ENCODE measurements around the gene NAIF1.
"Not testable (repeated sequence)": the region's sequence is repeated elsewhere in the genome, so short reads cannot be mapped to it uniquely, and the experiment has no call there.

Gene NAIF1, protein sequence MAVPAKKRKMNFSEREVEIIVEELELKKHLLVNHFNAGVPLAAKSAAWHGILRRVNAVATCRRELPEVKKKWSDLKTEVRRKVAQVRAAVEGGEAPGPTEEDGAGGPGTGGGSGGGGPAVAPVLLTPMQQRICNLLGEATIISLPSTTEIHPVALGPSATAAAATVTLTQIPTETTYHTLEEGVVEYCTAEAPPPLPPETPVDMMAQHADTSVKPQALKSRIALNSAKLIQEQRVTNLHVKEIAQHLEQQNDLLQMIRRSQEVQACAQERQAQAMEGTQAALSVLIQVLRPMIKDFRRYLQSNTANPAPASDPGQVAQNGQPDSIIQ

DNA sequence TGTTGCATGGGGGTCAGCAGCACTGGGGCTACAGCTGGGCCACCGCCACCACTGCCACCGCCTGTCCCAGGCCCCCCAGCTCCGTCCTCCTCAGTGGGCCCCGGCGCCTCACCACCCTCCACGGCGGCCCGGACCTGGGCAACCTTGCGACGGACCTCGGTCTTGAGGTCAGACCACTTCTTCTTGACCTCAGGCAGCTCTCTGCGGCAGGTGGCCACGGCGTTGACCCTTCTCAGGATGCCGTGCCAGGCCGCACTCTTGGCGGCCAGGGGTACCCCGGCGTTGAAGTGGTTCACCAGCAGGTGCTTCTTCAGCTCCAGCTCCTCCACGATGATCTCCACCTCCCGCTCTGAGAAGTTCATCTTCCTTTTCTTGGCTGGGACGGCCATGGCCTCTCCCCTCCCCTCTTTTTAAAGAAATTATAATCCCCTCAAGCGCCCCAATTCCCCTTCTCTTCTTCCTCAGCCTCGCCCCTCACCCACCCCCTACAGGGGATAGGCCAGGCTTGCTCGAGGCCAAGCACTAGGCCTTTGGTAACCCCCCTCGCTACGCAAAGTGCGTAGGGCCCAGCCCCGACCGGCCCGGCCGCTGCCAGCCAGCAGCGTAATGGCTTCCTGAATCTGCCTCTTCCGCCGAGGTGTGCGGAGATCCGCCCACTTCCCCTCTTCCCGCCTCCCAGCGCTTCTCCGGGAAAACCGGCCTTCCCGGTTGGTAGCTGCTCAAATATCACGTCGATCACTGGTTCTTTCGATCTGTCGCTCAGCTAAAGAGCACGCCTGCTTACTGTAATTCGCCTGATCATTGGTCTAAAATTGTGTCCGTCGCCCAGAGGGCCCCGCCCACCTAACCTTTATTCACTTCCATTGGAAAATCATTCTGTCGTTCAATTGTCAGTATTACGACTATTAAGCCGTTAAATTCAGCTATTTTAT is at the start of gene NAIF1:
Gene NAIF1, minus strand, starts transcription at position 608 of the 932 bp plus-strand sequence. Its CDS starts 219 bp downstream, at position 389.
- peak; percentile 98 for DNase-seq

DNA sequence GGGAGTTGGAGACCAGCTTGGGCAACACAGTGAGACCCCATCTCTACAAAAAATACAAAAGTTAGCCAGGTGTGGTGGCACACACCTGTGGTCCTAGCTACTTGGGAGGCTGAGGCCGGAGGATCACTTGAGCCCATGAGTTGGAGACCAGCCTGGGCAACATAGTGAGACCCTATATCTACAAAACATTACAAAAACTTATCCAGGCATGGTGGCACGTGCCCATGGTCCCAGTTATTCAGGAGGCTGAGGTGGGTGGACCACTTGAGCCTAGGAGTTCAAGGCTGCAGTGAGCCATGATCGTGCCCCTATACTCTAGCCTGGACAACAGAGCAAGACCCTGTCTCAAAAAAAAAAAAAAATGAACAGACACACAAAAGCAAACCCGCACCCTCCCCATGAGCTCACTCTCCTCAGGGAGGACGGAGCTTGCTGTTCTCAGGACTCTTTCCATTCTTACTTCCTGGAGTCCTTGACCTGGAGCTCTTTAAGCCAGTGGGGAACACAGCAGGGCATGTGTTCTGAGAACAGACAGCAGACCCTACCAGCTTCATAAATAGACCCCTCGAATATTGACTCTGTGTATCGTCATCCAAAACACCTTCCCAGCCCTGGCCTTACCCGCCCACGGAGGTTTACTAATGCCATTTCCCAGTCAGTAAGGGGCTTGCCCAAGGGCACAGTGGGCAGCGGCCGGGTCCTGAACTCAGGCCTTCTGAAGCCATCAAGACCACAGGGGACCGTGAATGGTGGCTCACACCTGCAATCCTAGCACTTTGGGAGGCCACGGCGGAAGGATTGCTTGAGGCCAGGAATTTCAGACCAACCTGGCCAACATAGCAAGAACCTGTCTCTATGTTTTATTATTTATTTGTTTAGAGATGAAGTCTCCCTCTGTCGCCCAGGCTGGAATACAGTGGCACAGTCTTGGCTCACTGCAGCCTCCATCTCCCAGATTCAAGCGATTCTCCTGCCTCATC is 49.3 kb upstream of the NAIF1 start:
- no peak for DNase-seq

DNA sequence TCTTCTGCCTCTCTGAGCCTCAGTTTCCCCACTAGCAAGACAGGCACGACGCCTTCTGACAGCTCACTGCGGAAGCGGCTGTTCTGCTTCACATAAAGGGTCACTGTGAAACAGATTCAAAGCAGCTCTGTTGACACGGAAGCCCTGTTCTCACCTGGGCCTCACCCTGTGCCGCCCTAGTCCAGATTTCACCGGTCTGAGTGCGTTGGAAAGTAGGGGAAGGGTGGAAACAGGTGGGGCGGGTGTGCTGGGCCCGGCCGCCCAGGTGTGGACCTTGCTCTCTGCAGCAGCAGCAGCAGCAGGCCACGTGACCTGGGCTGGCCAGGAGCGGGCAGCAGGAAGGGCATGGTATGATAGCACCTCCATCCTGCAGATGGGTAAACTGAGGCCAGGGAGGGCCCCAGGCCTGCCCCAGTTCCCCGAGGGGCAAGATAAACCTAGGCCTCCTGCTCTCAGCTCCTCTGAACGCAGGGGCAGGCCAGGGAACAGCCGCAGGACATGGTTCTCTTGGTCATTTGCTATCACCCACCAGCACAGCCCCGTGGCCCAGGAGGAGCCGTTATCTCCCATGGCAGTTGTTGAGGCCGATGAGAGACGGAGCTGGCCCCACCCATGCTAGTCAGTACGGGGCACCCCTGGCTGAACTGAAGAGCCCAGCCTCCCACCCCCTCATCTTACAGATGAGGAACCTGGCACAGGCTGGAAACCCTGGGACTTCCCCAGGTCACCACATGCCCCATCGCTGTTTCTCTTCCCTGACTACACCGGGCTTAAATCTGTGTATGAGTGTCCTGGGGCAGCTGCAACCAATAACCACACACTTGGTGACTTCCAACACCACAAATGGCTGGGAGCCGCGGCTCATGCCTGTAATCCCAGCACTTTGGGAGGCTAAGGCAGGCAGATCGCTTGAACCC is 48.3 kb upstream of the NAIF1 start:
- DNase-seq: peak; percentile 74

DNA sequence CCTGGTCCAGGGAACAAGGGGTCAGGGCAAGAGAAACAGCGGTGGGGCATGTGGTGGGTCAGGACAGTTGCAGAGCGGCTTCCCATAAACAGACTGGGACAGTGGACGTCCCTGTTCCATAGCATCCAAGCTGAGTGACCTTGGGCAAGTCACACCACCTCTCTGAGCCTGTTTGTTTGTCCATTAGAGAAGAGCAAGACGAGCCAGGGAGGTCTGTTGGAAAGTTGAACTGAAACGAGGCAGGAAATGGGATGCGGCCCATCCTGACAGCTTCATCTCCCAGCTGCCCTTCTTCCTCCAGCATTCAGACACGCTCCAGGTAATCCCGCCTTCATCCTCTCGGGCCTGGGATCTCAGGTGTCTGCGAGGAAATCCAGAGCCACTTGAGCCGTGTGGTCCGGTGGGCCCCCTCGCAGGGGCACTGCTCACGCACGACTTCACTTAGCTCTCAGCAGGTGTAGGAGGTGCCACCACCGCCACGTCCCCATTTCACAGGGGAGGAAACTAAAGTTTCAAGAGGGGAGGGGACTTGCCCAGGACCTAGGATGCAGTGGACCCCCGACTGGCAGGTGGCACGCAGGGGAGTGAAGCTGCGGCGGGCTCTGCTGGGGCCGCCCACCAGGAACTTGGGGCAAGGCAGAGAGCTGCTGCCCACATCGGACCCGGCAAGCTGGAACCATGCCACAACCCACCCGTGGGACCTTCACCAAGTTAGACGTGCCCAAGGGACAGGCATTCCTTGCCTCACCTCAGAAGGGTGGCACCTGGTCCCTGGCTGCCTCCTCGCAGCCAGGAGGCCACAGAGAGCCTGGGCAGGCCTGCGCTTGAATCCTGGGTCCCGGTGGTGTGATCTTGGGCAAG is 47.4 kb upstream of the NAIF1 start:
- no peak for DNase-seq

DNA sequence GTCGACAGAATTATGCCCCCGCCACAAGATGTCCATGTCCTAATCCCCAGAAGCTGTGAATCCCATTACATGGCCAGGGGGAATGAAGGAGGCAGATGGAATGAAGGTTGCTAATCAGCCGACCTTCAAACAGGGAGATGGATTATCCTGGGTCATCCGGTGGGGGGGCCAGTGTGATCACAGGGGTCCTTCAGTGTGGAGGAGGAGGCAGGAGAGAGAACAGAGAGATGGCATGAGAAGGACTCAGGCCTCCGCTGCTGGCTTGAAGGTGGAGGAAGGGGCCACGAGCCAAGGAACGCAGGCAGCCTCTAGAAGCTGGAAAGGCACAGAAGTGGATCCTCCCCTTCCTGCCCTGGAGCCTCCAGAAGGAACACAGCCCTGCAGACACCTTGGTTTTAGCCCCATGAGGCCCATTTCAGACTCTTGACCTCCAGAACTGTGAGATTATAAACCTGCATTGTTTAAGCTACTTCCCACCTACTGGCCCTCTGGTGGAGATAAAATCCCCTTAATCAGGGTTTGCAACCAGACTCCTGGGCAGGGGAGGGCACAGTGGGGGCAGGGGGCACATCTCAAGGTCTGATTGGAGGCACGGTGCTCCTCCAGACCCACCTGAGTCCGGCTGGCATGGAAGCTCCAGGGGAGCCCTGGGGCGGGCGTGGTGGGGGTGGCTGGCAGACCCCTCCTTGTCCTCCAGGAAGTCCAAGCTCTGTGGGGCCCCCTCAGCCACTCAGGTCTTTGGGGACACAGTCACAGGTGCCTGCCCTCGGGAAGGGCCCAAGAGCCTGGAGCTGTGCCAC is 46.6 kb upstream of the NAIF1 start:
- no peak for DNase-seq

DNA sequence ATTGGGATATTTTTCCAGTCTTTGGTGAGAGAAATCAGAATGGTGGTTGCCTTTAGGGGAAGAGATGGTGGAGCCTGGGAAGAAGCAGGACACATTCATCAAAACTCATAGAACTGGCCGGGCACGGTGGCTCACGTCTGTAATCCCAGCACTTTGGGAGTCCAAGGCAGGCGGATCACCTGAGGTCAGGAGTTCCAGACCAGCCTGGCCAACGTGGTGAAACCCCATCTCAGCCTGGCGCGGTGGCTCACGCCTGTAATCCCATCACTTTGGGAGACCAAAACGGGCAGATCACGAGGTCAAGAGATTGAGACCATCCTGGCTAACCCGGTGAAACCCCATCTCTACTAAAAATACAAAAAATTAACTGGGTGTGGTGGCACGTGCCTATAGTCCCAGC is 44.6 kb upstream of the NAIF1 start:
- DNase-seq: not testable (repeated sequence)

DNA sequence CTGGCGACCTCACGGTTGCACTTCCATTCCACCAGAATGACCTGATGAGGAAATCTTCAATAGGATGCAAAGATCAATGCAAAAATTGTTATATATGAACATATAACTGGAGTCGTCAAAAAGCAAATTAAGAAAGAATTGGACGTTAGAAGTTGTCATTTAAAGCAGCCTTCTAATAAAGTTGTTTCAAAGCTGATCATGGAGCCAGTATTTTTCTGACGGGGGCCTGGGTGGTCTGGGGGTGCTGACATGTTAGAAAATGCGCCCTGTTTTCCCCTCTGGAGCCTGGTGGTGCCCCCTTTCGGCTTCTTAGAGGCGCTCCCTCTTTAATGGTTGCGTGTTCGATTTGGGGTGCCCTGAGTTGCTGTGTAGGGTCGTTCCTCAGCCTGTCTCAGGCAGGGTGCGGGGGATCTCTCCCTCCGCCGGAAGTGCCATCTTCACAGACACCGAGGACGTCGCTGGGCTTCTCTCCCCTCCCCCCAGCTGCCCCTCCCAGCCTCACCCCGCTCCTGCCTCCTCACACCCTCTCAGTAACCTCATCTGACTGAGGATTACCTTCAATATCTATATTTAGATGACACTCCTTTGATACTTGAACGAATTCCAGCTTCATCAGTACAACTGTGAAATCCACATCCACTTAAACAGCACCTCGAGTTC is 42.1 kb upstream of the NAIF1 start:
- DNase-seq: no peak

DNA sequence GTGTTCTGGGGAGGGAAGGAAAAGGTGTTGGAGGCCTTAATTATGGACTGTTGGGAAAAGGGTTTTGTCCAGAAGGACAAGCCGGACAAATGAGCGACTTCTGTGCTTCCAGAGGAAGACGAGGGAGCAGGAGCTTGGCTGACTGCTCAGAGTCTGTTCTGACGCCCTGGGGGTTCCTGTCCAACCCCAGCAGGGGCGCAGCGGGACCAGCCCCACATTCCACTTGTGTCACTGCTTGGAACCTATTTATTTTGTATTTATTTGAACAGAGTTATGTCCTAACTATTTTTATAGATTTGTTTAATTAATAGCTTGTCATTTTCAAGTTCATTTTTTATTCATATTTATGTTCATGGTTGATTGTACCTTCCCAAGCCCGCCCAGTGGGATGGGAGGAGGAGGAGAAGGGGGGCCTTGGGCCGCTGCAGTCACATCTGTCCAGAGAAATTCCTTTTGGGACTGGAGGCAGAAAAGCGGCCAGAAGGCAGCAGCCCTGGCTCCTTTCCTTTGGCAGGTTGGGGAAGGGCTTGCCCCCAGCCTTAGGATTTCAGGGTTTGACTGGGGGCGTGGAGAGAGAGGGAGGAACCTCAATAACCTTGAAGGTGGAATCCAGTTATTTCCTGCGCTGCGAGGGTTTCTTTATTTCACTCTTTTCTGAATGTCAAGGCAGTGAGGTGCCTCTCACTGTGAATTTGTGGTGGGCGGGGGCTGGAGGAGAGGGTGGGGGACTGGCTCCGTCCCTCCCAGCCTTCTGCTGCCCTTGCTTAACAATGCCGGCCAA is 41.3 kb upstream of the NAIF1 start:
- no peak for DNase-seq

DNA sequence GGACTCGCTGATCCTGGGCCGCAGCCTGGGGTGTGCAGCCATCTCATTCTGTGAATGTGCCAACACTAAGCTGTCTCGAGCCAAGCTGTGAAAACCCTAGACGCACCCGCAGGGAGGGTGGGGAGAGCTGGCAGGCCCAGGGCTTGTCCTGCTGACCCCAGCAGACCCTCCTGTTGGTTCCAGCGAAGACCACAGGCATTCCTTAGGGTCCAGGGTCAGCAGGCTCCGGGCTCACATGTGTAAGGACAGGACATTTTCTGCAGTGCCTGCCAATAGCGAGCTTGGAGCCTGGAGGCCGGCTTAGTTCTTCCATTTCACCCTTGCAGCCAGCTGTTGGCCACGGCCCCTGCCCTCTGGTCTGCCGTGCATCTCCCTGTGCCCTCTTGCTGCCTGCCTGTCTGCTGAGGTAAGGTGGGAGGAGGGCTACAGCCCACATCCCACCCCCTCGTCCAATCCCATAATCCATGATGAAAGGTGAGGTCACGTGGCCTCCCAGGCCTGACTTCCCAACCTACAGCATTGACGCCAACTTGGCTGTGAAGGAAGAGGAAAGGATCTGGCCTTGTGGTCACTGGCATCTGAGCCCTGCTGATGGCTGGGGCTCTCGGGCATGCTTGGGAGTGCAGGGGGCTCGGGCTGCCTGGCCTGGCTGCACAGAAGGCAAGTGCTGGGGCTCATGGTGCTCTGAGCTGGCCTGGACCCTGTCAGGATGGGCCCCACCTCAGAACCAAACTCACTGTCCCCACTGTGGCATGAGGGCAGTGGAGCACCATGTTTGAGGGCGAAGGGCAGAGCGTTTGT is 40.5 kb upstream of the NAIF1 start:
- no peak for DNase-seq

DNA sequence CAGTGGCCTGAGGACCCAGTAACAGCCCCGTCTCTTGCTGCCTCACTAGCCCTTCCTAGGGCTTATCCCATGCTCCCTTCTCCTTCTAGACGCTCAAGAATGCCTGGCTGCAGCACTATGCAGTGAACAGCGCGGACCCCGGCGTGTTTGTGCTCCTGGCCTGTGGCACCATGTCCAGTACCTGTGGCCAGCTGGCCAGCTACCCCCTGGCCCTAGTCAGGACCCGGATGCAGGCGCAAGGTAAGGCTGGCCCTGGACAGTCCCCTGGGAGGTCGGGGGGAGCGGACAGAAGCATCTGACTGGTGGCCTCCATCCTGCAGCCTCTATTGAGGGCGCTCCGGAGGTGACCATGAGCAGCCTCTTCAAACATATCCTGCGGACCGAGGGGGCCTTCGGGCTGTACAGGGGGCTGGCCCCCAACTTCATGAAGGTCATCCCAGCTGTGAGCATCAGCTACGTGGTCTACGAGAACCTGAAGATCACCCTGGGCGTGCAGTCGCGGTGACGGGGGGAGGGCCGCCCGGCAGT is 39.9 kb upstream of the NAIF1 start:
- no peak for DNase-seq

DNA sequence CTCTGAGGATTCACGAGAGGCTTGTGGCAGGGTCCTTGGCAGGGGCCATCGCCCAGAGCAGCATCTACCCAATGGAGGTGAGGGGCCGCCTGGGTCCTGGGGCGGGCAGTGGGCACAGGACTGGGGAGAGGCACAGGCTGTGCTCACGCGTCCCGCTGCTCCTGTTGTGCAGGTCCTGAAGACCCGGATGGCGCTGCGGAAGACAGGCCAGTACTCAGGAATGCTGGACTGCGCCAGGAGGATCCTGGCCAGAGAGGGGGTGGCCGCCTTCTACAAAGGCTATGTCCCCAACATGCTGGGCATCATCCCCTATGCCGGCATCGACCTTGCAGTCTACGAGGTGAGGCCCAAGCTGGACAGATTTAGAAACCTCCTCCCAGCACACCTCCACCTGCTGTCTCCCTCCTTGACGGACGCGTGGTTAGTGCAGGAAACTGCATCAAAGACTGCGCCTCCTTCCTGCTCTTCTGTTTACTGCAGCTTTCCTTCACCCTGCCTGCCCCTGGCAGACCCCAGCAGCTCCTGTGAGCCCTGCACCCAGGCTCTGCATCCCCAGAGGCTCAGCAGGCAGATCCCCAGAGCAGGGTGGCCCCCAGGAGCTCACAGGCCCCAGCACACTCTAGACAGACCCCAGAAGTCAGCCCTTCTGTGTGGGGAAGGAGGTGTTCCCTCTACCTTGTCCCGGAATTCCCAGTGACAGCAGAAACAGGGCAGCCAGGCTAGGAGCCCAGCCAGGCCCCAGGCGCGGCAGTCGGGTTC is 39.2 kb upstream of the NAIF1 start:
- no peak for DNase-seq

DNA sequence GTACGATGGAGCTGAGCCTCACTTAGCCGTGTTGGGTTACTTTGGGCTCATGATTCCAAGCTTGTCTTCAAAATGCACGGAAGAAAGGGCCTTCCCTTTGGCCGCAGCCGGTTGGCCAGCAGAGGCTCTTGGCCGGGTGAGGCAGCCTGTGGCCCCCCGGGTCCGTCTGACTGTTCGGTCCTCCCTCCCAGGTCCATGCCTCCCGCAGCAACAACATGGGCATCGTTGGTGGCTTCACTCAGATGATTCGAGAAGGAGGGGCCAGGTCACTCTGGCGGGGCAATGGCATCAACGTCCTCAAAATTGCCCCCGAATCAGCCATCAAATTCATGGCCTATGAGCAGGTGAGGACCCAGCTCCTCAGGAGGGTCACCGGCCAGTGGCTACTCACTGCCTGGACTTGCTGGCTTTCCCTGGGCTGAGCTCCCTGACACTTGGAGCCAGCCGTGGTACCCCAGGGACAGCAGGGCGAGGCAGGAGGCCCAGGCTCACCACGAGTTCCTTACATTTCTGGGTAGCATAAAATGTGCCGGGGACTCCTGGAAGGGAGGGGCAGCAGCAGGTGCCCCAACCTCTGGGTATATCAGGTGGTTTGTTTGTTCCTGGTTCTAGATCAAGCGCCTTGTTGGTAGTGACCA is 38.5 kb upstream of the NAIF1 start:
- no peak for DNase-seq

DNA sequence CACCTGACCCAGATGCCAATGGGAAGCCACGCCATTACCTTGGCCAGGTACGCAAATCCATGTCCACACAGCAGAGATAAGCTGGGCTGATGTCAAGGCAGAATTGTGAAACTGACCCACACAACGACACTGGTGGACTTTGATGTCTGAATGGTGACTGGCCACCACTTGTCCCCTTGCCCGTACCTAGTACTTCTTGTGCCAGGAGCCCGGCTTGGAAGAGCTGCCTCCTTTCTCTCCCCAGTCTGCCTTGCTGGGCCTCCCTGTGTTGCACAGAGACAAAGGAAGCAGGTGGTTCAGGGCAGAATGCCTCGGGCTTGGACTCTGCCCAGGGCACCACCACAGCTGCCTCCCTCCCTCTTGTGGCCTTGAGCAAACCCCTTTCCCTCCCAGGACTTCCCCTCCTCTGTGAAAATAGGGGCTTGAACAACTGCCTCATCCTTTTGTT is 37.1 kb upstream of the NAIF1 start:
- no peak for DNase-seq

DNA sequence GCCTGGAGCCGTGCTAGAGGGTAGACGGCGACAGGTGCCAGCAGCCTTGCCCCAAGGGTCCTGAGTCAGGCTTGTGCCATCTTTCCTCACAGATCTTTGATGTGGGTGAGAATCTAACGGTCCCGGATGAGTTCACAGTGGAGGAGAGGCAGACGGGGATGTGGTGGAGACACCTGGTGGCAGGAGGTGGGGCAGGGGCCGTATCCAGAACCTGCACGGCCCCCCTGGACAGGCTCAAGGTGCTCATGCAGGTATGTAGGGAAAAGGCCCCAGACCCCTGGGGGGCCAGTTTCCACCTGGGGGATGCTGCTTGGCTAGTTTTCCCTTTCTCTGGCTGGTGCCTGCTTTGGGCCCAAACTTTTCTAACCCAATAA is 36.5 kb upstream of the NAIF1 start:
- DNase-seq: peak; percentile 18

DNA sequence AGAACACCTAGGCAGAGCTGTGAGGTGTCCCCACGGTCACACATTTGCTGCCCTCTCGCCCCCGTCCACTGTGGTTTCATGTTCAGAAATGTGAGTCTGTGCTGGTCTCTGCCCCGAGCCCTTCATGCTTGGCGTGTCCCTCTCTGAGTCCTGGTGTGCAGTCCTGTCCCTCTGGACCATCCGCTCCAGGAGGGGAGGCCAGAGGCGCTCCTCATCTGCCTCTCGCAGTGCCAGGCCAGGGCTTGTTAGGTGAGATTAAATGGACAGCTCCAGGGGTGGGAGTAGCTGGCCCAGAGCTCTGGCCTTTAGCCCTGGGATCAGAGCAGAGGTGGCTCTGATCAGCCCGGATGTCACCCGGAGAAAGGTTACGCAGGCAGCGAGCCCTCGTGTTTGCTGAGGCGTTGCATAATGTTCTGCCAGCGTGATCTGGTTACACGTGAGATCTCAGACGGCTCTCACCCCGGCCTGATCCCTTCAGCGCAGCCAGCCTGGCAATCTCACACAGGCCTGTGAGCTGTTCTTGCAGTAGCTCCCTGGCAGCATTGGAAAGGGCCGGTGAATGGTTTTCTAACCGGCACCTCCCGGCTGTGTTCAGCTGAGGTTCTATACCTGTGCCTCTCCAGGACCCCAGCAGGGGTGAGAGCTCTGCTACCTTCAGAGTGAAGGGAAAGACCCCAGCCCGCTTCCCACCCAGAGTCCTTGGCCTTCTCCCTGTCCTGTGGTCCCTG is 35.9 kb upstream of the NAIF1 start:
- DNase-seq: no peak
